WTC11 (cell line): Measurements from ENCODE around the gene M6PR. TPM values are rescaled to one million over a fixed set of nuclear protein-coding genes. Genes with fewer than 3 reads are reported as not detected.

ENCODE experiments used
- ATAC-seq: fragments of 200-7000 bp; cut with Tn5 transposase; 2 replicates; pipeline ENCODE4 v1.10.0; 2021; ENCODE audit warnings: mild to moderate bottlenecking, moderate library complexity
- CTCF ChIA-PET: fragments of 300-600 bp; sonication (Branson Sonifier 250); formaldehyde crosslinking; loops from one replicate; lab custom pipeline; 2021; ENCODE audit warnings: antibody characterized with exemption; lab: Charles Lee
- POLR2A ChIA-PET: fragments of 350-600 bp; sonication (Branson Sonifier 250); formaldehyde crosslinking; loops from one replicate; lab custom pipeline; 2021; ENCODE audit warnings: antibody characterized with exemption; lab: Charles Lee
- DNase-seq: peaks from one replicate; pipeline ENCODE4 v3.0.0; 2021; ENCODE audit warnings: low spot score
- H3K27ac Mint-ChIP-seq: 2 replicates; pipeline ENCODE4 v1.8.0; 2021; ENCODE audit warnings: mixed read lengths
- H3K27me3 Mint-ChIP-seq: 2 replicates; pipeline ENCODE4 v1.8.0; 2021; ENCODE audit warnings: low read depth, mild to moderate bottlenecking, moderate library complexity, mixed read lengths
- H3K36me3 Mint-ChIP-seq: 2 replicates; pipeline ENCODE4 v1.8.0; 2021; ENCODE audit warnings: mixed read lengths
- H3K4me1 Mint-ChIP-seq: 2 replicates; pipeline ENCODE4 v1.8.0; 2022; ENCODE audit warnings: mixed read lengths
- H3K4me3 Mint-ChIP-seq: 2 replicates; pipeline ENCODE4 v1.8.0; 2021; ENCODE audit warnings: mild to moderate bottlenecking, moderate library complexity, mixed read lengths
- H3K9me3 Mint-ChIP-seq: 2 replicates; pipeline ENCODE4 v1.8.0; 2021; ENCODE audit warnings: mixed read lengths
- CBFB ChIP-seq: sonication (generic); formaldehyde crosslinking; IDR thresholded peaks from 2 replicates; pipeline ENCODE4 v1.8.1; 2022; ENCODE audit warnings: mild to moderate bottlenecking, low read depth, missing genetic modification reagents
- ESRRA ChIP-seq: sonication (generic); formaldehyde crosslinking; IDR thresholded peaks from 2 replicates; pipeline ENCODE4 v1.8.1; 2022; ENCODE audit warnings: mild to moderate bottlenecking, missing genetic modification reagents, borderline replicate concordance
- FOXK1 ChIP-seq: sonication (generic); formaldehyde crosslinking; IDR thresholded peaks from 2 replicates; pipeline ENCODE4 v1.8.0; 2022; ENCODE audit warnings: mild to moderate bottlenecking, moderate library complexity, missing genetic modification reagents
- FOXP4 ChIP-seq: sonication (generic); formaldehyde crosslinking; IDR thresholded peaks from 2 replicates; pipeline ENCODE4 v1.8.0; 2022; ENCODE audit warnings: mild to moderate bottlenecking, missing genetic modification reagents
- GTF2I ChIP-seq: fragments of 250-450 bp; sonication (Bioruptor Pico); conservative IDR thresholded peaks from 2 replicates; pipeline ENCODE4 v1.4.0; 2021; ENCODE audit warnings: mild to moderate bottlenecking
- JAZF1 ChIP-seq: fragments of 250-450 bp; sonication (Bioruptor Pico); IDR thresholded peaks from 2 replicates; pipeline ENCODE4 v1.9.0; 2021; ENCODE audit warnings: moderate library complexity, mild to moderate bottlenecking, inconsistent platforms
- JUN ChIP-seq: sonication (generic); formaldehyde crosslinking; IDR thresholded peaks from 2 replicates; pipeline ENCODE4 v1.8.0; 2023; ENCODE audit warnings: mild to moderate bottlenecking, missing genetic modification reagents
- MAX ChIP-seq: sonication (generic); formaldehyde crosslinking; IDR thresholded peaks from 2 replicates; pipeline ENCODE4 v1.8.0; 2022; ENCODE audit warnings: mild to moderate bottlenecking, missing genetic modification reagents
- MXD4 ChIP-seq: fragments of 250-450 bp; sonication (Bioruptor Pico); IDR thresholded peaks from 2 replicates; pipeline ENCODE4 v1.8.0; 2021; ENCODE audit warnings: mild to moderate bottlenecking, moderate library complexity, borderline replicate concordance
- NFE2L1 ChIP-seq: sonication (generic); formaldehyde crosslinking; IDR thresholded peaks from 2 replicates; pipeline ENCODE4 v1.8.1; 2023; ENCODE audit warnings: missing genetic modification reagents
- PREB ChIP-seq: sonication (generic); formaldehyde crosslinking; IDR thresholded peaks from 2 replicates; pipeline ENCODE4 v1.8.1; 2022; ENCODE audit warnings: mild to moderate bottlenecking, missing genetic modification reagents, moderate library complexity, borderline replicate concordance
- PRRX2 ChIP-seq: fragments of 250-450 bp; sonication (Bioruptor Pico); IDR thresholded peaks from 2 replicates; pipeline ENCODE4 v1.8.0; 2021; ENCODE audit warnings: mild to moderate bottlenecking
- SMAD4 ChIP-seq: sonication (generic); formaldehyde crosslinking; IDR thresholded peaks from 2 replicates; pipeline ENCODE4 v1.8.0; 2022; ENCODE audit warnings: mild to moderate bottlenecking, missing genetic modification reagents
- TCF7 ChIP-seq: sonication (generic); formaldehyde crosslinking; IDR thresholded peaks from 2 replicates; pipeline ENCODE4 v1.8.0; 2022; ENCODE audit warnings: mild to moderate bottlenecking, low read depth, missing genetic modification reagents, moderate library complexity
- TEAD4 ChIP-seq: sonication (generic); formaldehyde crosslinking; IDR thresholded peaks from 2 replicates; pipeline ENCODE4 v1.8.0; 2022; ENCODE audit warnings: mild to moderate bottlenecking, missing genetic modification reagents
- USF1 ChIP-seq: sonication (generic); formaldehyde crosslinking; IDR thresholded peaks from 2 replicates; pipeline ENCODE4 v1.8.0; 2022; ENCODE audit warnings: mild to moderate bottlenecking, missing genetic modification reagents
- ZMAT4 ChIP-seq: fragments of 250-450 bp; sonication (Bioruptor Pico); IDR thresholded peaks from 2 replicates; pipeline ENCODE4 v1.9.0; 2021; ENCODE audit warnings: mild to moderate bottlenecking
- ZNF219 ChIP-seq: sonication (generic); formaldehyde crosslinking; IDR thresholded peaks from 2 replicates; pipeline ENCODE4 v1.8.0; 2023; ENCODE audit warnings: missing genetic modification reagents, mild to moderate bottlenecking, borderline replicate concordance
- ZNF263 ChIP-seq: sonication (generic); formaldehyde crosslinking; IDR thresholded peaks from 2 replicates; pipeline ENCODE4 v1.8.1; 2022; ENCODE audit warnings: low read depth, mild to moderate bottlenecking, moderate library complexity, missing genetic modification reagents
- ZNF416 ChIP-seq: fragments of 250-450 bp; sonication (Bioruptor Pico); IDR thresholded peaks from 2 replicates; pipeline ENCODE4 v1.9.0; 2021; ENCODE audit warnings: mild to moderate bottlenecking, inconsistent platforms
- ZNF671 ChIP-seq: fragments of 250-450 bp; sonication (Bioruptor Pico); IDR thresholded peaks from 2 replicates; pipeline ENCODE4 v1.8.0; 2021; ENCODE audit warnings: mild to moderate bottlenecking
- total RNA-seq: library from RNA; stranded (reverse); gene quantifications from 3 replicates; pipeline ENCODE4 v1.2.3, GENCODE V29; 2021
- TF ChIP-seq, protein P1 (sequence below): sonication (generic); formaldehyde crosslinking; conservative IDR thresholded peaks from 2 replicates; pipeline ENCODE4 v1.8.1; 2022; ENCODE audit warnings: mild to moderate bottlenecking, missing genetic modification reagents
- TF ChIP-seq, protein P2 (sequence below): fragments of 250-450 bp; sonication (Bioruptor Pico); IDR thresholded peaks from 2 replicates; pipeline ENCODE4 v1.9.0; 2021; ENCODE audit warnings: moderate library complexity, mild to moderate bottlenecking, inconsistent platforms, borderline replicate concordance
- TF ChIP-seq, protein P3 (sequence below): sonication (generic); formaldehyde crosslinking; IDR thresholded peaks from 2 replicates; pipeline ENCODE4 v1.8.0; 2023; ENCODE audit warnings: mild to moderate bottlenecking, missing genetic modification reagents
- TF ChIP-seq, protein P4 (sequence below): fragments of 200-600 bp; IDR thresholded peaks from 2 replicates; pipeline ENCODE4 v1.8.0; 2022; ENCODE audit warnings: antibody characterized with exemption
- TF ChIP-seq, protein P5 (sequence below): sonication (generic); formaldehyde crosslinking; IDR thresholded peaks from 2 replicates; pipeline ENCODE4 v1.8.1; 2022; ENCODE audit warnings: low read depth, mild to moderate bottlenecking, moderate library complexity, missing genetic modification reagents, borderline replicate concordance

Gene M6PR
- total RNA-seq, 1 experiment from 2014 or later: 139 TPM

DNA sequence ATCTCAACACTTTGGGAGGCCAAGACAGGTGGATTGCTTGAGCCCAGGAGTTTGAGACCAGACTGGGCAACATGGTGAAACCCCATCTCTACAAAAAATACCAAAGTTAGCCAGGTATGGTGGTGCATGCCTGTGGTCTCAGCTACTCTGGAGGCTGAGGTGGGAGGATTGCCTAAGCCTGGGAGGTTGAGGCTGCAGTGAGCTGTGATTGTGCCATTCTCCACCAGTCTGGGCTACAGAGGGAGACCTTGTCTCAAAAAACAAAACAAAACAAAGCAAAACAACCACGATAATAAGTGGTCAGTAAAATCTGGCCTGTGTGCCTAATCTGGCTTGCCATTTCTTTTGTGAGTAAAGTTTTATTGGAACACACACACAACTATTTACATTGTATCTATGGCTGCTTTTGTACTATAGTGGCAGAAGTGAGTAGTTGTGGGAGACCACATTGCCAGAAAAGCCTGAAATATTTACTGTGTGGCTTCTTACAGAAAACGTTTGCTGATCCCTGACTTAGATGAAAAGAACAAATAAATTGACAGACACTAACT is 20.5 kb upstream of the M6PR start:
- TF ChIP-seq ZNF416: no peak
- TF ChIP-seq, protein P1, sequence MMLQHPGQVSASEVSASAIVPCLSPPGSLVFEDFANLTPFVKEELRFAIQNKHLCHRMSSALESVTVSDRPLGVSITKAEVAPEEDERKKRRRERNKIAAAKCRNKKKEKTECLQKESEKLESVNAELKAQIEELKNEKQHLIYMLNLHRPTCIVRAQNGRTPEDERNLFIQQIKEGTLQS (CRISPR knock-in tag): no peak
- TF ChIP-seq MXD4: no peak
- no peak for TF ChIP-seq NFE2L1
- TF ChIP-seq ZNF263 (CRISPR knock-in tag): no peak
- no peak for TF ChIP-seq TEAD4
- no peak for TF ChIP-seq CBFB (CRISPR knock-in tag)
- TF ChIP-seq, protein P2, sequence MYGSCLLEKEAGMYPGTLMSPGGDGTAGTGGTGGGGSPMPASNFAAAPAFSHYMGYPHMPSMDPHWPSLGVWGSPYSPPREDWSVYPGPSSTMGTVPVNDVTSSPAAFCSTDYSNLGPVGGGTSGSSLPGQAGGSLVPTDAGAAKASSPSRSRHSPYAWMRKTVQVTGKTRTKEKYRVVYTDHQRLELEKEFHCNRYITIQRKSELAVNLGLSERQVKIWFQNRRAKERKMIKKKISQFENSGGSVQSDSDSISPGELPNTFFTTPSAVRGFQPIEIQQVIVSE (CRISPR knock-in tag): no peak
- TF ChIP-seq, protein P3, sequence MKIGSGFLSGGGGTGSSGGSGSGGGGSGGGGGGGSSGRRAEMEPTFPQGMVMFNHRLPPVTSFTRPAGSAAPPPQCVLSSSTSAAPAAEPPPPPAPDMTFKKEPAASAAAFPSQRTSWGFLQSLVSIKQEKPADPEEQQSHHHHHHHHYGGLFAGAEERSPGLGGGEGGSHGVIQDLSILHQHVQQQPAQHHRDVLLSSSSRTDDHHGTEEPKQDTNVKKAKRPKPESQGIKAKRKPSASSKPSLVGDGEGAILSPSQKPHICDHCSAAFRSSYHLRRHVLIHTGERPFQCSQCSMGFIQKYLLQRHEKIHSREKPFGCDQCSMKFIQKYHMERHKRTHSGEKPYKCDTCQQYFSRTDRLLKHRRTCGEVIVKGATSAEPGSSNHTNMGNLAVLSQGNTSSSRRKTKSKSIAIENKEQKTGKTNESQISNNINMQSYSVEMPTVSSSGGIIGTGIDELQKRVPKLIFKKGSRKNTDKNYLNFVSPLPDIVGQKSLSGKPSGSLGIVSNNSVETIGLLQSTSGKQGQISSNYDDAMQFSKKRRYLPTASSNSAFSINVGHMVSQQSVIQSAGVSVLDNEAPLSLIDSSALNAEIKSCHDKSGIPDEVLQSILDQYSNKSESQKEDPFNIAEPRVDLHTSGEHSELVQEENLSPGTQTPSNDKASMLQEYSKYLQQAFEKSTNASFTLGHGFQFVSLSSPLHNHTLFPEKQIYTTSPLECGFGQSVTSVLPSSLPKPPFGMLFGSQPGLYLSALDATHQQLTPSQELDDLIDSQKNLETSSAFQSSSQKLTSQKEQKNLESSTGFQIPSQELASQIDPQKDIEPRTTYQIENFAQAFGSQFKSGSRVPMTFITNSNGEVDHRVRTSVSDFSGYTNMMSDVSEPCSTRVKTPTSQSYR: no peak
- no peak for TF ChIP-seq ZNF671 (CRISPR knock-in tag)
- TF ChIP-seq ZMAT4 (CRISPR knock-in tag): no peak
- no peak for TF ChIP-seq FOXP4 (CRISPR knock-in tag)
- TF ChIP-seq TCF7: no peak
- no peak for TF ChIP-seq ESRRA
- ChIA-PET POLR2A (no interaction called here), CTCF (interaction anchor here (0.7 kb wide), 1 partner anchor 79 kb away, joined by 3 read pairs; no protein-coding TSS in a partner anchor)
- H3K27me3 Mint-ChIP-seq: peaks cover under 1% of the 10 kb centered on the region; the same call in 1 of the 2 replicates
- H3K36me3 Mint-ChIP-seq: peaks cover 24% of the 10 kb centered on the region
- peaks cover 34% of the 10 kb centered on the region for H3K9me3 Mint-ChIP-seq
- ATAC-seq (no peak), DNase-seq (no peak)
- no peaks in the 10 kb centered on the region for H3K4me1 Mint-ChIP-seq
- no peak overlapping the region for H3K4me3 Mint-ChIP-seq
- no peak overlapping the region for H3K27ac Mint-ChIP-seq

DNA sequence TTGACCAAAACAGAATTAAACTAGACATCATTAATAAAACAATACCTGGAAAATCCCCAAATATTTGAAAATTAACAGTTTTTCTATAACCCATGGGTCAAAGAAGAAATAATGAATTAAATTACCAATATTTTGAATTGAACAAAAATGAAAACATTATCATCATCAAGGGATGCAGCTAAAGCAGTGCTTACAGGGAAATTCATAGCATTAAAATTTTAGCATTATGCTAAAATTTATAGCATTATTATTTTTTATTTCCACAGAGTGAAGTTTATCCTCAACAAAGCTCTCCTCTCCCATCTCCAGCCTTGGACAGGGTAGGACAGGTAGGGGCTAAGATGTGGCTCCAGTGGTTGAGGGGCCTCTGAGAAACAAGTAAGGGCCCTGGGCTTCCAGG is 19.3 kb upstream of the M6PR start:
- Mint-ChIP-seq H3K4me3 (no peak overlapping the region), H3K36me3 (peaks cover 29% of the 10 kb centered on the region), H3K9me3 (peaks cover 41% of the 10 kb centered on the region), H3K27me3 (peaks cover 3% of the 10 kb centered on the region; the same call in 1 of the 2 replicates), H3K4me1 (no peaks in the 10 kb centered on the region), H3K27ac (no peak overlapping the region)
- DNase-seq (no peak), ATAC-seq (no peak)
- POLR2A ChIA-PET: no interaction called here
- CTCF ChIA-PET: no interaction called here
- TF ChIP-seq, protein P4, sequence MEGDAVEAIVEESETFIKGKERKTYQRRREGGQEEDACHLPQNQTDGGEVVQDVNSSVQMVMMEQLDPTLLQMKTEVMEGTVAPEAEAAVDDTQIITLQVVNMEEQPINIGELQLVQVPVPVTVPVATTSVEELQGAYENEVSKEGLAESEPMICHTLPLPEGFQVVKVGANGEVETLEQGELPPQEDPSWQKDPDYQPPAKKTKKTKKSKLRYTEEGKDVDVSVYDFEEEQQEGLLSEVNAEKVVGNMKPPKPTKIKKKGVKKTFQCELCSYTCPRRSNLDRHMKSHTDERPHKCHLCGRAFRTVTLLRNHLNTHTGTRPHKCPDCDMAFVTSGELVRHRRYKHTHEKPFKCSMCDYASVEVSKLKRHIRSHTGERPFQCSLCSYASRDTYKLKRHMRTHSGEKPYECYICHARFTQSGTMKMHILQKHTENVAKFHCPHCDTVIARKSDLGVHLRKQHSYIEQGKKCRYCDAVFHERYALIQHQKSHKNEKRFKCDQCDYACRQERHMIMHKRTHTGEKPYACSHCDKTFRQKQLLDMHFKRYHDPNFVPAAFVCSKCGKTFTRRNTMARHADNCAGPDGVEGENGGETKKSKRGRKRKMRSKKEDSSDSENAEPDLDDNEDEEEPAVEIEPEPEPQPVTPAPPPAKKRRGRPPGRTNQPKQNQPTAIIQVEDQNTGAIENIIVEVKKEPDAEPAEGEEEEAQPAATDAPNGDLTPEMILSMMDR: no peak
- TF ChIP-seq JAZF1 (CRISPR knock-in tag) (no peak), TEAD4 (no peak), ZNF219 (CRISPR knock-in tag) (no peak), JUN (no peak), GTF2I (no peak), PRRX2 (no peak), USF1 (CRISPR knock-in tag) (no peak), MAX (no peak), SMAD4 (CRISPR knock-in tag) (no peak), PREB (CRISPR knock-in tag) (no peak), FOXK1 (CRISPR knock-in tag) (no peak)
- TF ChIP-seq, protein P5, sequence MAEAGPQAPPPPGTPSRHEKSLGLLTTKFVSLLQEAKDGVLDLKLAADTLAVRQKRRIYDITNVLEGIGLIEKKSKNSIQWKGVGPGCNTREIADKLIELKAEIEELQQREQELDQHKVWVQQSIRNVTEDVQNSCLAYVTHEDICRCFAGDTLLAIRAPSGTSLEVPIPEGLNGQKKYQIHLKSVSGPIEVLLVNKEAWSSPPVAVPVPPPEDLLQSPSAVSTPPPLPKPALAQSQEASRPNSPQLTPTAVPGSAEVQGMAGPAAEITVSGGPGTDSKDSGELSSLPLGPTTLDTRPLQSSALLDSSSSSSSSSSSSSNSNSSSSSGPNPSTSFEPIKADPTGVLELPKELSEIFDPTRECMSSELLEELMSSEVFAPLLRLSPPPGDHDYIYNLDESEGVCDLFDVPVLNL (CRISPR knock-in tag): no peak
